ENCODE data around the gene CTTN.
"Not testable (repeated sequence)": the region's sequence is repeated elsewhere in the genome, so short reads cannot be mapped to it uniquely, and the experiment has no call there.

Gene CTTN

DNA sequence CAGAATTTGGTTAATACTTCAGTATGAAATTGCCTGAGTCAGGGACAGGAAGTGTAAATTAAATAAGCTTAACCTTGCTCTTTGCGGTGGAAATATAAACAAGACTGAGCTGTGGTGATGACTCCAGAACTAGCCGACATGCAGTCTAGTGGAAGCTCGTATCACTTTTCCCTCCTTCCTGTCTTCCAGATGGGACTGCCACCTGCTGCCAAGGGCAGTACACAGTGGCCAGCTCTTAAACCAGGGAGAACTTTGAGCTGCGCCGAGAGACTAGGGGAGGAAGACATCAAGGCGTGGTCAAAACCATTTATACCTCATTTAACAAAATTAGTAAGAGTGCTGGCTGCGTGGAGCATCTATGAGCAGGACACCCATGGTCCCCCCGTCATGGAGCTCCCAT, 31.3 kb upstream of the CTTN start:
- H3K27ac Mint-ChIP-seq: no peak overlapping the region
- CTCF ChIA-PET: no interaction called here

GRCh38 chr11:70368961-70369360, 29.4 kb upstream of the CTTN start:
- no peak for DNase-seq
- H3K4me1 Mint-ChIP-seq: peaks cover 20% of the 10 kb centered on the region
- H3K27me3 Mint-ChIP-seq: peaks cover 10% of the 10 kb centered on the region
- H3K4me3 Mint-ChIP-seq: no peak overlapping the region
- H3K27ac Mint-ChIP-seq: no peak overlapping the region
- CTCF ChIA-PET: no interaction called here
- H3K9me3 Mint-ChIP-seq: peaks cover 3% of the 10 kb centered on the region
- H3K36me3 Mint-ChIP-seq: peaks cover 45% of the 10 kb centered on the region

More for the DNA sequence above, 31.3 kb upstream of the CTTN start:
- Mint-ChIP-seq H3K36me3 (peaks cover 42% of the 10 kb centered on the region), H3K4me1 (peaks cover 24% of the 10 kb centered on the region), H3K27me3 (peaks cover 10% of the 10 kb centered on the region), H3K4me3 (no peak overlapping the region), H3K9me3 (peaks cover 3% of the 10 kb centered on the region)
- DNase-seq: no peak

DNA sequence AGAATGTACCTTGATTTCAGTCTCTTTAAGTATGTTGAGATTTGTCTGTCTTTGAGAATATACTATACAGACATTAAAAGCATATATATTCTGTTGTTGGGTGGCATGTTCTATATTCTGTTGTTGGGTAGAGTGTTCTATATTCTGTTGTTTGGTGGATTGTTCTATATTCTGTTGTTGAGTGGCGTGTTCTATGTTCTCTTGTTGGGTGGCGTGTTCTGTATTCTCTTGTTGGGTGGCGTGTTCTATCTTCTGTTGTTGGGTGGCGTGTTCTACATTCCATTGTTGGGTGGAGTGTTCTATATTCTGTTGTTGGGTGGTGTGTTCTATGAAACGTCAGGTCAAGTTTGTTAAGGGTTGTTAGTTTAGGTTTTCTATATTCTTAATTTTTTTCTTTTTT, 27.1 kb upstream of the CTTN start:
- H3K36me3 Mint-ChIP-seq: peaks cover 30% of the 10 kb centered on the region
- H3K27me3 Mint-ChIP-seq: peaks cover 6% of the 10 kb centered on the region
- no peak for DNase-seq
- H3K4me1 Mint-ChIP-seq: peaks cover 2% of the 10 kb centered on the region
- CTCF ChIA-PET: no interaction called here
- peaks cover 3% of the 10 kb centered on the region for H3K9me3 Mint-ChIP-seq
- H3K27ac Mint-ChIP-seq: no peak overlapping the region
- H3K4me3 Mint-ChIP-seq: no peak overlapping the region

GRCh38 chr11:70372076-70372475, 26.3 kb upstream of the CTTN start:
- H3K27ac Mint-ChIP-seq: no peak overlapping the region
- DNase-seq: no peak
- H3K4me1 Mint-ChIP-seq: peaks cover under 1% of the 10 kb centered on the region
- peaks cover 31% of the 10 kb centered on the region for H3K36me3 Mint-ChIP-seq
- peaks cover 3% of the 10 kb centered on the region for H3K9me3 Mint-ChIP-seq
- no peak overlapping the region for H3K4me3 Mint-ChIP-seq
- H3K27me3 Mint-ChIP-seq: peaks cover 4% of the 10 kb centered on the region
- CTCF ChIA-PET: no interaction called here

DNA sequence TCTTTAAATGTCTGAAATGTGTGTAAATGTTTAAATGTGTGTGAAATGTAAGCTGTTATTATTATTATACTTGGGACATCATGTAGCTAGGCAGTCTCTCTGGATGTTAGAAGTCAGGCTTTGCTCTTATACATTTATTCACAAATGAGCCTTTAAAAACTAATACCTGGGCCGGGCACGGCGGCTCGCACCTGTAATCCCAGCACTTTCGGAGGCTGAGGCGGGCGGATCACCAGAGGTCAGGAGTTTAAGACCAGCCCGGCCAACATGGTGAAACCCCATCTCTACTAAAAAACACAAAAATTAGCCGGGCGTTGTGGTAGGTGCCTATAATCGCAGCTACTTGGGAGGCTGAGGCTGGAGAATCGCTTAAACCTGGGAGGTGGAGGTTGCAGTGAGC, 21.7 kb upstream of the CTTN start:
- H3K4me3 Mint-ChIP-seq: no peak overlapping the region
- no peak overlapping the region for H3K27ac Mint-ChIP-seq
- DNase-seq: no peak
- H3K9me3 Mint-ChIP-seq: no peaks in the 10 kb centered on the region
- no peaks in the 10 kb centered on the region for H3K4me1 Mint-ChIP-seq
- no peaks in the 10 kb centered on the region for H3K27me3 Mint-ChIP-seq
- H3K36me3 Mint-ChIP-seq: peaks cover 36% of the 10 kb centered on the region
- CTCF ChIA-PET: no interaction called here

DNA sequence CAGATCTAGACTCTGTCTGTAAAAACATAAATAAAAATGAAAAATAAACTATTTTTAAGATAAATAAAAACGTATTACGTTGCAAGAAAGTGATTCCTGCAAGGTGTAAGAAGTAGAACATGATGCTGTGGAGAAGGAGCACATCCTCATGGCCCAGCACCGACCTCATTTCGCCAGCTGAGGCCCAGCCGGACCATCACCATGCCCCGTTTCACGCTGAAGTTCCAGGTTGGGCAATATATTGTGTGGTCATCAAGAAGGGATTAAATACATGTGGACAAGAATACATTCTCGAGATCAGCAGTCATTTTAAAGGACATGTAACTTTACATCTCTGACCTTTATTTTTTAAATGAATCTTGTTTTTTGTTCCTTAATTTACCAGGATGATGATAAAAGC, 20.7 kb upstream of the CTTN start:
- no peak for DNase-seq
- no peak overlapping the region for H3K4me3 Mint-ChIP-seq
- CTCF ChIA-PET: interaction anchor here (1.0 kb wide), 1 partner anchor 173 kb away, joined by 3 read pairs; no protein-coding TSS in a partner anchor
- no peak overlapping the region for H3K27ac Mint-ChIP-seq
- H3K4me1 Mint-ChIP-seq: no peaks in the 10 kb centered on the region
- no peaks in the 10 kb centered on the region for H3K9me3 Mint-ChIP-seq
- peaks cover 37% of the 10 kb centered on the region for H3K36me3 Mint-ChIP-seq
- no peaks in the 10 kb centered on the region for H3K27me3 Mint-ChIP-seq

- CTCF ChIA-PET: interaction anchor here (1.0 kb wide), 1 partner anchor 174 kb away, joined by 3 read pairs; no protein-coding TSS in a partner anchor
- Mint-ChIP-seq H3K9me3 (no peaks in the 10 kb centered on the region), H3K4me3 (no peak overlapping the region), H3K36me3 (peaks cover 30% of the 10 kb centered on the region), H3K4me1 (no peaks in the 10 kb centered on the region), H3K27ac (no peak overlapping the region), H3K27me3 (no peaks in the 10 kb centered on the region)
- DNase-seq: no peak
Observed at GRCh38 chr11:70378506-70379134, 19.7 kb upstream of the CTTN start.

GRCh38 chr11:70381350-70381749, 17.0 kb upstream of the CTTN start:
- H3K27me3 Mint-ChIP-seq: no peaks in the 10 kb centered on the region
- H3K4me3 Mint-ChIP-seq: no peak overlapping the region
- CTCF ChIA-PET: no interaction called here
- no peak for DNase-seq
- peaks cover 34% of the 10 kb centered on the region for H3K36me3 Mint-ChIP-seq
- H3K4me1 Mint-ChIP-seq: no peaks in the 10 kb centered on the region
- no peak overlapping the region for H3K27ac Mint-ChIP-seq
- H3K9me3 Mint-ChIP-seq: no peaks in the 10 kb centered on the region

DNA sequence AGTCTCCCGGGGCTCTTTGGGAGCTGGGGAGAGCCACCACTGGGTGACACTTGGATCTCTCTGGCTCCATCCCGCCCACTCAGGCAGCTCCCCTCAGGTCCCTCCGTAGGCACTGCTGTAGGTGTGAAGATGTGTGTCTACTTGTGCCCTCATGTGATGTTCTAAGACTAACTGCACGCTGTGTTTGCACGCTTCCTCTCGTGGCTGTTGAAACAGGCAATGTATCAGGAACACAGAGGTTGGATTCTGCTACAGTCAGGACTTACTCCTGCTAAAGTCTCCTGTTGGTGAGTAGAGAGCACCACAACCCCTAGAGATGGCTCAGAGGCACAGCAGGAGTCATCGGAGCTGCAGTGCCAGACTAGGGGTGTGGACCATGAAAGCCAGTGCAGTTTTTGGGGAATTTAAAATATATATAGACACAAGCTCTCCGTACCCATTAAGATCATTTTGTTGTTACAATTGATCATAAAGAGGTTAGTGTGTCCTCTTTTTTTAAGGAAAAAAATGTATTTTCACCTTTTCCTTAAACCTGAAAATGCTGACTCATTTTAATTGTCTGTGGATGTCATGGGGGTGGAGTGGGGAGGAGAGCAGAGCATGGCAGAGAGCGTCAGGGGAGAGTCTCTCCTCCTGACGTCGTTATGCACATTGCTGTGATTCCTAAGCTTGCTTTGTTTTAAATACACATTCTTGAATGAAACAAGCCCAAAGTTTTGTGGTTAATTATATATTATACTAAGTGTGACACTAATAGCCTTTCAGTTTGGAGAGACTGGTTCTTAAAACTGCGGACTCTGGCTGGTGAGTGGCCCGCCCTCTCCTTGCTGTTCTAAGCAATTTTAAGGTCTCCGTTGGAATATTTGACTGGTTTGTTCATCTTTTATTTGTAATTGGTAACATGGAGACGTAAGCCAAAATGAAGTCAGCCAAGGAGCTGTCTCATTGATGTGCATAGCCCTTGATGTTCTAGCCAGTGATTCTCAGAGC, 16.2 kb upstream of the CTTN start:
- Mint-ChIP-seq H3K27me3 (no peaks in the 10 kb centered on the region), H3K27ac (no peak overlapping the region), H3K36me3 (peaks cover 29% of the 10 kb centered on the region), H3K9me3 (no peaks in the 10 kb centered on the region), H3K4me3 (no peak overlapping the region), H3K4me1 (no peaks in the 10 kb centered on the region)
- DNase-seq: no peak
- CTCF ChIA-PET: no interaction called here

GRCh38 chr11:70383664-70384565, 14.4 kb upstream of the CTTN start:
- Mint-ChIP-seq H3K4me3 (no peak overlapping the region), H3K27ac (no peak overlapping the region), H3K4me1 (no peaks in the 10 kb centered on the region), H3K36me3 (peaks cover 19% of the 10 kb centered on the region), H3K9me3 (no peaks in the 10 kb centered on the region), H3K27me3 (no peaks in the 10 kb centered on the region)
- CTCF ChIA-PET: no interaction called here
- no peak for DNase-seq

DNA sequence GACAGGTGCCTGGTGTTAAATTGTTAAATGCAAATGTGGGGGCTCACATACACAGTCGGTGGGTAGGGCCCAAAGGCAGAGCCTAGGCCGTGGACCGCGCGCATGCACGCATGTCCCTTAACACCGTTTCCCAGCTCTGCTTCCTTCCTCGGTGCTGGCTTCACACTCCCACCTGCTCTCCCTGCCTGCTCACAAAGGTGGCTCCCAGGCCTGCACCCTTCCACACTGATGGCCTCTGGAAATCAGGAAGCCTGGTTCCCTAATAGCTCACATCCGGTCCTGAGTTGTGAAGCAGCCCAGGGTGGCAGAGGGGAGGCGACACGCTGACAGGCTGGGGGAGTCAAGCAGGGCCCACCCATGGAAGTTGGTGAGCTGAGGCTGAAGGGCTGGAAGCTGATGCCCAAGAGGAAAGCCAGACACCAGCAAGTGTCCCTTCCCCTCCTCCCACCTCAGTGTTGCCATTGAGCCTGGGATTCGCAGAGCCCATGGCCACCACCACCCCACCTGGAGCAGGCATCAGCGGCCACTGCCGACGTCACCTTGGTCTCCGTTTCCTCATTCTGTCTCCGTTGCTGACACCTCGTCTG, 13.7 kb upstream of the CTTN start:
- Mint-ChIP-seq H3K9me3 (no peaks in the 10 kb centered on the region), H3K36me3 (peaks cover 19% of the 10 kb centered on the region), H3K4me3 (no peak overlapping the region), H3K4me1 (no peaks in the 10 kb centered on the region), H3K27me3 (peaks cover 5% of the 10 kb centered on the region), H3K27ac (no peak overlapping the region)
- DNase-seq: no peak
- CTCF ChIA-PET: no interaction called here

GRCh38 chr11:70387564-70387963, 10.8 kb upstream of the CTTN start:
- H3K4me3 Mint-ChIP-seq: no peak overlapping the region
- no peaks in the 10 kb centered on the region for H3K9me3 Mint-ChIP-seq
- H3K4me1 Mint-ChIP-seq: no peaks in the 10 kb centered on the region
- peaks cover 9% of the 10 kb centered on the region for H3K36me3 Mint-ChIP-seq
- no peak for DNase-seq
- CTCF ChIA-PET: no interaction called here
- no peak overlapping the region for H3K27ac Mint-ChIP-seq
- peaks cover 29% of the 10 kb centered on the region for H3K27me3 Mint-ChIP-seq

GRCh38 chr11:70389201-70389600, 9.1 kb upstream of the CTTN start:
- Mint-ChIP-seq H3K4me1 (no peaks in the 10 kb centered on the region), H3K27me3 (peaks cover 44% of the 10 kb centered on the region), H3K9me3 (no peaks in the 10 kb centered on the region), H3K4me3 (no peak overlapping the region), H3K36me3 (peaks cover 9% of the 10 kb centered on the region), H3K27ac (no peak overlapping the region)
- CTCF ChIA-PET: no interaction called here
- no peak for DNase-seq

DNA sequence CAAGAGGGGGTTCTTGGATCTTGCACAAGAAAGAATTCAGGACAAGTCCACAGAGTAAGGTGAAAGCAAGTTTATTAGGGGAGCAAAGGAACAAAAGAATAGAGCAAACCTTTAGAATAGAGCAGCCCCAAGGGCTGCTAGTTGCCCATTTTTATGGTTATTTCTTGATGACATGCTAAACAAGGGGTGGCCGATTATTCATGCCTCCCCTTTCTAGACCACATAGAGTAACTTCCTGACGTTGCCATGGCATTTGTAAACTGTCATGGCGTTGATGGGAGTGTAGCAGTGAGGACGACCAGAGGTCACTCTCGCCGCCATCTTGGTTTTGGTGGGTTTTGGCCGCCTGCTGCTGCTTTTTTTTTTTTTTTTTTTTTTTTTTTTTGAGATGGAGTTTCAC, 7.4 kb upstream of the CTTN start:
- CTCF ChIA-PET, H3K36me3 Mint-ChIP-seq, H3K4me1 Mint-ChIP-seq, DNase-seq, H3K27ac Mint-ChIP-seq, H3K9me3 Mint-ChIP-seq, H3K4me3 Mint-ChIP-seq: not testable (repeated sequence)
- H3K27me3 Mint-ChIP-seq: peaks cover 61% of the 10 kb centered on the region
